ENCODE measurements around the gene STX10.

GRCh38 chr19:13100031-13100588 lies 50.1 kb downstream of the STX10 start:
- TF ChIP-seq CTCF (conservative IDR thresholded peaks at IDR 0.05; ENCODE audit: low read depth, low read length) (no peak), POLR2A (IDR thresholded peaks at IDR 0.05; ENCODE audit: low read depth, low read length) (no peak), CHD1 (IDR thresholded peaks at IDR 0.05; ENCODE audit: low read depth, low read length) (no peak), USF2 (IDR thresholded peaks at IDR 0.05; ENCODE audit: low read depth, low read length) (no peak), MXI1 (IDR thresholded peaks at IDR 0.05; ENCODE audit: borderline replicate concordance, low read depth, low read length) (no peak), MAZ (IDR thresholded peaks at IDR 0.05; ENCODE audit: borderline replicate concordance, low read depth, low read length) (no peak), BHLHE40 (IDR thresholded peaks at IDR 0.05; ENCODE audit: low read depth, low read length) (no peak)

Measured in IMR-90 (cell line).